Karpas-422 (cell line): Measurements from ENCODE around the gene LONP1. TPM values are rescaled to one million over a fixed set of nuclear protein-coding genes. Genes with fewer than 3 reads are reported as not detected.

Experiments used
- DNase-seq: peaks from one replicate; pipeline ENCODE4 v3.0.0-alpha.2; 2015
- H2AFZ ChIP-seq: fragments of 200-600 bp; sonication (generic); 2 replicates; pipeline ENCODE4 v1.6.1; 2014; ENCODE audit warnings: antibody characterized with exemption, low read length, mixed read lengths
- H3K27ac ChIP-seq: fragments of 200-600 bp; sonication (generic); 2 replicates; pipeline ENCODE4 v1.5.1; 2014; ENCODE audit warnings: mild to moderate bottlenecking, low read length, moderate library complexity
- H3K27me3 ChIP-seq: fragments of 200-600 bp; sonication (generic); 2 replicates; pipeline ENCODE4 v1.6.1; 2014; ENCODE audit warnings: low read length, mixed read lengths
- H3K36me3 ChIP-seq: fragments of 200-600 bp; sonication (generic); 2 replicates; pipeline ENCODE4 v1.6.1; 2014; ENCODE audit warnings: low read length, mixed read lengths; ENCODE audit not compliant: insufficient read depth
- H3K4me1 ChIP-seq: fragments of 200-600 bp; sonication (generic); 2 replicates; pipeline ENCODE4 v1.6.1; 2014; ENCODE audit warnings: mild to moderate bottlenecking, low read length, mixed read lengths
- H3K4me2 ChIP-seq: fragments of 200-600 bp; sonication (generic); 2 replicates; pipeline ENCODE4 v1.6.1; 2014; ENCODE audit warnings: low read length, low read depth, mild to moderate bottlenecking; ENCODE audit not compliant: poor library complexity, severe bottlenecking
- H3K4me3 ChIP-seq: fragments of 200-600 bp; sonication (generic); 2 replicates; pipeline ENCODE4 v1.5.1; 2014; ENCODE audit warnings: mild to moderate bottlenecking, antibody characterized with exemption, low read length, mixed read lengths
- H3K79me2 ChIP-seq: fragments of 200-600 bp; sonication (generic); 2 replicates; pipeline ENCODE4 v1.6.1; 2014; ENCODE audit warnings: mild to moderate bottlenecking, low read length, mixed read lengths
- H3K9ac ChIP-seq: fragments of 200-600 bp; sonication (generic); 2 replicates; pipeline ENCODE4 v1.6.0; 2014; ENCODE audit warnings: low read length
- H3K9me2 ChIP-seq: fragments of 200-600 bp; sonication (generic), shearing (Covaris generic); replicated peaks from 2 replicates; pipeline ENCODE4 v1.6.0; 2014; ENCODE audit warnings: mild to moderate bottlenecking, low read length, moderate library complexity; ENCODE audit not compliant: insufficient read depth
- H3K9me3 ChIP-seq: fragments of 300-700, 200-600 bp; sonication (generic); 2 replicates; pipeline ENCODE4 v1.6.1; 2014; ENCODE audit warnings: low read length, mixed read lengths
- H4K20me1 ChIP-seq: fragments of 200-600 bp; sonication (generic); 2 replicates; pipeline ENCODE4 v1.6.1; 2014; ENCODE audit warnings: mild to moderate bottlenecking, antibody characterized with exemption, low read length, low read depth; ENCODE audit not compliant: insufficient read depth
- total RNA-seq: library from RNA; depleted of rRNA; stranded (reverse); fragments of >200 nt; shearing (Covaris generic); gene quantifications from 2 replicates; pipeline ENCODE4 v1.2.3, GENCODE V29; 2014; ENCODE audit warnings: low replicate concordance

LONP1 gene
- total RNA-seq, 1 experiment from 2014 or later = 65.7 TPM

- peak; percentile 42 for DNase-seq
- no peaks in the 10 kb centered on the region for H3K27me3 ChIP-seq
- no peak overlapping the region for H3K9ac ChIP-seq
- H3K4me3 ChIP-seq = no peak overlapping the region
- no peaks in the 10 kb centered on the region for H3K9me3 ChIP-seq
- no peak overlapping the region for H3K4me2 ChIP-seq
- peaks cover 10% of the 10 kb centered on the region; the same call in 1 of the 2 replicates for H4K20me1 ChIP-seq
- peaks cover 7% of the 10 kb centered on the region; the same call in 1 of the 2 replicates for H3K79me2 ChIP-seq
- H2AFZ ChIP-seq = no peak overlapping the region
- H3K36me3 ChIP-seq = peaks cover 60% of the 10 kb centered on the region
- no peak overlapping the region for H3K27ac ChIP-seq
- H3K9me2 ChIP-seq = no peaks in the 10 kb centered on the region
- no peaks in the 10 kb centered on the region for H3K4me1 ChIP-seq
Measured at GRCh38 chr19:5665781-5666513, 54.0 kb downstream of the LONP1 start.

- DNase-seq = no peak
- Histone ChIP-seq H3K4me3 (no peak overlapping the region), H3K9me2 (no peaks in the 10 kb centered on the region), H3K4me2 (no peak overlapping the region), H4K20me1 (peaks cover 10% of the 10 kb centered on the region; the same call in 1 of the 2 replicates), H3K27ac (no peak overlapping the region), H3K4me1 (no peaks in the 10 kb centered on the region), H3K36me3 (peaks cover 63% of the 10 kb centered on the region), H2AFZ (no peak overlapping the region), H3K9me3 (no peaks in the 10 kb centered on the region), H3K9ac (no peak overlapping the region), H3K79me2 (peaks cover 12% of the 10 kb centered on the region; the same call in 1 of the 2 replicates), H3K27me3 (no peaks in the 10 kb centered on the region)
Measured at GRCh38 chr19:5664515-5664914, 55.4 kb downstream of the LONP1 start.

- no peak overlapping the region for H2AFZ ChIP-seq
Measured at GRCh38 chr19:5663904-5664303, 56.0 kb downstream of the LONP1 start.

GRCh38 chr19:5661483-5661882 is 58.5 kb downstream of the LONP1 start:
- H3K4me2 ChIP-seq = no peak overlapping the region
- no peaks in the 10 kb centered on the region for H3K9me2 ChIP-seq
- peaks cover 14% of the 10 kb centered on the region; the same call in 1 of the 2 replicates for H3K79me2 ChIP-seq
- peaks cover 46% of the 10 kb centered on the region for H3K36me3 ChIP-seq
- no peaks in the 10 kb centered on the region for H3K27me3 ChIP-seq
- H3K27ac ChIP-seq = no peak overlapping the region
- no peak overlapping the region for H2AFZ ChIP-seq
- no peak for DNase-seq
- no peak overlapping the region for H3K9ac ChIP-seq
- no peak overlapping the region for H3K4me3 ChIP-seq
- H4K20me1 ChIP-seq = peaks cover 7% of the 10 kb centered on the region; the same call in 1 of the 2 replicates
- no peaks in the 10 kb centered on the region for H3K4me1 ChIP-seq
- H3K9me3 ChIP-seq = no peaks in the 10 kb centered on the region

More at GRCh38 chr19:5663904-5664303, 56.0 kb downstream of the LONP1 start:
- Histone ChIP-seq H3K79me2 (peaks cover 12% of the 10 kb centered on the region; the same call in 1 of the 2 replicates), H4K20me1 (peaks cover 10% of the 10 kb centered on the region; the same call in 1 of the 2 replicates), H3K4me2 (no peak overlapping the region), H3K36me3 (peaks cover 57% of the 10 kb centered on the region), H3K4me1 (no peaks in the 10 kb centered on the region), H3K27me3 (no peaks in the 10 kb centered on the region), H3K9ac (no peak overlapping the region), H3K4me3 (no peak overlapping the region), H3K27ac (no peak overlapping the region), H3K9me2 (no peaks in the 10 kb centered on the region), H3K9me3 (no peaks in the 10 kb centered on the region)
- no peak for DNase-seq

GRCh38 chr19:5655412-5655811 is 64.5 kb downstream of the LONP1 start:
- no peak overlapping the region for H3K4me3 ChIP-seq
- no peak overlapping the region for H2AFZ ChIP-seq
- H3K79me2 ChIP-seq = peaks cover 22% of the 10 kb centered on the region; the same call in 1 of the 2 replicates
- no peak overlapping the region for H3K27ac ChIP-seq
- peaks cover 42% of the 10 kb centered on the region for H3K36me3 ChIP-seq
- no peaks in the 10 kb centered on the region for H3K4me1 ChIP-seq
- H3K4me2 ChIP-seq = no peak overlapping the region
- no peaks in the 10 kb centered on the region for H3K27me3 ChIP-seq
- no peak for DNase-seq
- H3K9ac ChIP-seq = no peak overlapping the region
- no peaks in the 10 kb centered on the region for H3K9me2 ChIP-seq
- H3K9me3 ChIP-seq = no peaks in the 10 kb centered on the region
- H4K20me1 ChIP-seq = 0 out of 2 replicates have a peak, but pooled peaks cover 4% of the 10 kb centered on the region

- Histone ChIP-seq H2AFZ (no peak overlapping the region), H3K9ac (no peak overlapping the region), H3K36me3 (peaks cover 43% of the 10 kb centered on the region), H3K79me2 (peaks cover 22% of the 10 kb centered on the region; the same call in 1 of the 2 replicates), H3K4me1 (no peaks in the 10 kb centered on the region), H3K27ac (no peak overlapping the region), H3K9me2 (no peaks in the 10 kb centered on the region), H3K9me3 (no peaks in the 10 kb centered on the region), H3K4me3 (no peak overlapping the region), H3K27me3 (no peaks in the 10 kb centered on the region), H3K4me2 (no peak overlapping the region), H4K20me1 (0 out of 2 replicates have a peak, but pooled peaks cover 4% of the 10 kb centered on the region)
- peak; percentile 19 for DNase-seq
Measured at GRCh38 chr19:5654931-5655330, 65.0 kb downstream of the LONP1 start.

- Histone ChIP-seq H3K27me3 (no peaks in the 10 kb centered on the region), H3K9me3 (no peaks in the 10 kb centered on the region), H3K36me3 (peaks cover 56% of the 10 kb centered on the region), H3K9me2 (no peaks in the 10 kb centered on the region), H3K4me2 (no peak overlapping the region), H3K79me2 (peaks cover 31% of the 10 kb centered on the region), H3K4me3 (no peak overlapping the region), H2AFZ (no peak overlapping the region), H3K9ac (no peak overlapping the region), H4K20me1 (peaks cover 4% of the 10 kb centered on the region; the same call in 1 of the 2 replicates), H3K4me1 (no peaks in the 10 kb centered on the region), H3K27ac (no peak overlapping the region)
- no peak for DNase-seq
Measured at GRCh38 chr19:5652261-5652660, 67.7 kb downstream of the LONP1 start.

GRCh38 chr19:5651361-5651760 is 68.6 kb downstream of the LONP1 start:
- no peaks in the 10 kb centered on the region for H3K9me2 ChIP-seq
- no peak overlapping the region for H2AFZ ChIP-seq
- peaks cover 61% of the 10 kb centered on the region for H3K36me3 ChIP-seq
- H3K4me3 ChIP-seq = no peak overlapping the region
- peaks cover 11% of the 10 kb centered on the region for H4K20me1 ChIP-seq
- no peak overlapping the region for H3K27ac ChIP-seq
- H3K4me2 ChIP-seq = no peak overlapping the region
- H3K4me1 ChIP-seq = no peaks in the 10 kb centered on the region
- no peak for DNase-seq
- H3K79me2 ChIP-seq = peaks cover 36% of the 10 kb centered on the region
- H3K9ac ChIP-seq = no peak overlapping the region
- H3K27me3 ChIP-seq = no peaks in the 10 kb centered on the region
- H3K9me3 ChIP-seq = no peaks in the 10 kb centered on the region
